Activated CD4-positive, alpha-beta T cell treated with anti-CD3 and anti-CD28 coated beads, Interleukin-2, Interleukin-6, amounts not matched to agents 100 ng/mL and 50 ng/mL, durations not matched to agents 16 hours and 8 hours (primary cell): ENCODE measurements around the gene KRT73.

Experiments
- DNase-seq: peaks from one replicate; pipeline ENCODE4 v3.0.0-alpha.2; 2020

The KRT73 gene

DNA sequence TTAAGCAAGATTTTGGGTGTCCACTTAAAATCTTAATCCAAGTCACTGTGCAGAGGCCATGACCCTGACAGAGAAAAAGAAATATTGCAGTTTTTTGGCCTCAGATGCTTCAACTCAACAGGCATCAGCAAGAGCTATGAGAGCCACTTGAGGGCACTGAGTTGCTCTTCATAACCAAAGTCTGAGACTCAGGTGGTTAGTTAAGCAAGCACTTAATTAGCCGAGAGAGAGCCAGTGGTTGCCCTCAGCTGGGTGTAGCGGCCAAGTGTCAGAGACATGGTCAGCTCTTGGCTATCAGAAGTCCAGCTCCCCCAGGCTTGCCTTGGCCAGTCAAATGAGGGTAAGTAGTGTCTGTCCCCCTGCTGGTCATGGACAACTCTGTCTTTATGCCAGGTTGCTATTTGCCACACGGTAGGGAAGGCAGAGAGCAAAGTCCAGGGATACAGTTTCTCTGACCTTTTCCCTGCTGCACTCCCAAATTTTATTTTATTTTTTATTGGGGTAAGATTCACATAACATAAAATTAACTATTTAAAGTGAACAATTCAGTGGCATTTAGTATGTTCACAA lies 56.4 kb downstream of the KRT73 start:
- no peak for DNase-seq

DNA sequence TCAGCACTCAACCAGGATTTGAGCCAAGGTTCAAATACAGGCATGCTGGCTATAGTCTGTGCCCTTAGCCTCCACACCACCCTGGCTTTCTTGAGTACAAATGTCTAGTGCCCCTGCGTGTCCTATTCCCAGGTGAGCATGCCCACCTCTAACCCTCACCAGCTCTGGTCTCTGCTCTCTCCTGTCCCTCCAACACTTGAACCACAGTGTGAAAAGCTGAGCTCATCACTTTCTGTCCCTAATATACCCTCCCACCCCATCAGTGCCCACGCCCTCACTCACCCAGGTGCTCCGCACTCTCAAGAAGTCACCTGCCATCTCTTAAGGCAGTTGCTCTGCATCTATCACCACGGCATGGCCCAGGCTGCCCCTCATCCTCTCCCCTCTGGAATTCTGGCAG lies 58.4 kb downstream of the KRT73 start:
- no peak for DNase-seq

DNA sequence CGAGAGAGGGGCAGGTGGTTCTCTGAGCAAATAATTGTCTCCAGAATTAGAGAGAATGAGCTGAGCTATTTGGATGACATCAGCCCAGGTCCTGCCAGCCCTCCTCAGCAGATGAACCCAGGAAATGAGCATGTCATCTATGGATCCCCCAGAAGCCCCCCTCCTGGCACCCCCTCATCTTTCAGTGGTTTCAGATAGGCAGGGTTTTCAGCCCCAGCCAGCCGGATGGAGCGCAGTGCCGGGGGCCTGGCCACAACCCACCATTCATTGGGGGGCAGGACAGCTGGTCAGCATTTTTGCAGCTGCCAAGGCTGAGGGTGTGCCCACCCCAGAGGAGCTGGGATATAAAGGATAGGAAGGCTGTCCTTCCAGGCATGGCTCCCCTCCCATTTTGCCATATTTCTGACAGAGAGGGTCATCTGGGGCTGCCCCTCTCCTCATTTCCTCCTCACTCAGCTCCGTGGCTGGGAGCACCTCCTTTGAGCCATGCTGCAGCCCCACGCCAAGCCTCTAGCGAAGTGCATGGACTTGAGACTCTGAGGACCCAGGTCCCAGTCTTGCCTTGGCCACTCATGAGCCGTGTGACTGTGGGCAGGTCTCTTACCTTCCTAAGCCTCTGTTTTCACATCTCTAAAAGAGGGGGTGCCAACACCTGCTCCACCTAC lies 59.4 kb downstream of the KRT73 start:
- no peak for DNase-seq
